GM12878 (cell line): ENCODE measurements around the gene KIAA1328. TPM values are rescaled to one million over a fixed set of nuclear protein-coding genes. Genes with fewer than 3 reads are reported as not detected.

ENCODE experiments used
- ATAC-seq: fragments of 200-7000 bp; cut with Tn5 transposase; 3 replicates; pipeline ENCODE4 v1.9.1; 2020; ENCODE audit warnings: mild to moderate bottlenecking, moderate library complexity
- BruUV-seq: library from RNA; stranded (reverse); fragments of 400-500 nt; replicated peaks from 2 replicates; lab custom pipeline; 2021; lab: Mats Ljungman, UMichigan
- CTCF ChIA-PET: fragments of 300-600 bp; sonication (Branson Sonifier 250); formaldehyde crosslinking; extraction: SDS; loops from one replicate; lab custom pipeline; 2021; ENCODE audit warnings: inconsistent platforms; lab: Yijun Ruan, JAX
- POLR2A ChIA-PET: fragments of 350-600 bp; formaldehyde crosslinking; extraction: SDS; loops from one replicate; lab custom pipeline; 2021; ENCODE audit warnings: inconsistent platforms; lab: Charles Lee
- RAD21 ChIA-PET: fragments of 300-600 bp; sonication (Branson Sonifier 250); formaldehyde crosslinking; loops from one replicate; lab custom pipeline; 2023; ENCODE audit warnings: antibody characterized with exemption; ENCODE audit not compliant: unreplicated experiment; lab: Charles Lee
- SMC1A ChIA-PET: fragments of 300-600 bp; sonication (Branson Sonifier 250); formaldehyde crosslinking; loops from one replicate; lab custom pipeline; 2023; ENCODE audit not compliant: unreplicated experiment, uncharacterized antibody; lab: Charles Lee
- DNase-seq: peaks from one replicate; pipeline ENCODE4 v3.0.0-alpha.2; 2011; ENCODE audit warnings: low read depth, low spot score
- FAIRE-seq: peaks from 3 replicates; lab custom pipeline; 2011; peaks lifted over from hg19 to GRCh38; lab: Jason Lieb, UNC
- H2AFZ ChIP-seq: 2 replicates; pipeline ENCODE4 v1.6.0; 2011; ENCODE audit warnings: low read depth, low read length, control low read depth; ENCODE audit not compliant: control insufficient read depth
- H3K27ac ChIP-seq: 2 replicates; pipeline ENCODE4 v1.5.1; 2011; ENCODE audit warnings: control low read depth; ENCODE audit not compliant: control insufficient read depth, insufficient read depth
- H3K27me3 ChIP-seq, 2 experiments: replicated peaks in 1 of 2; 2 replicates each; pipeline versions ENCODE4 v1.6.0 to v1.6.1; 2011; ENCODE audit warnings: low read length in 1 of 2; ENCODE audit not compliant: control insufficient read depth in 2 of 2, insufficient read depth in 2 of 2
- H3K36me3 ChIP-seq, 2 experiments: 2 replicates each; pipeline ENCODE4 v1.5.1; 2011; ENCODE audit warnings: low read length in 1 of 2; ENCODE audit not compliant: control insufficient read depth in 2 of 2, insufficient read depth in 2 of 2
- H3K4me1 ChIP-seq: 2 replicates; pipeline ENCODE4 v1.6.1; 2011; ENCODE audit warnings: mild to moderate bottlenecking, low read length, moderate library complexity, mixed read lengths; ENCODE audit not compliant: control insufficient read depth, insufficient read depth
- H3K4me2 ChIP-seq: 2 replicates; pipeline ENCODE4 v1.6.0; 2011; ENCODE audit warnings: control low read depth; ENCODE audit not compliant: control insufficient read depth, insufficient read depth
- H3K4me3 ChIP-seq: fragments of 200-600 bp; sonication (generic); 2 replicates; pipeline ENCODE4 v1.5.1; 2016
- H3K79me2 ChIP-seq: 2 replicates; pipeline ENCODE4 v1.6.0; 2011; ENCODE audit warnings: low read length; ENCODE audit not compliant: control insufficient read depth, insufficient read depth
- H3K9ac ChIP-seq: 2 replicates; pipeline ENCODE4 v1.8.0; 2011; ENCODE audit warnings: low read length, control low read depth, mixed read lengths; ENCODE audit not compliant: control insufficient read depth, insufficient read depth
- H3K9me3 ChIP-seq: replicated peaks from 3 replicates; pipeline ENCODE4 v1.5.1; 2011; ENCODE audit warnings: mild to moderate bottlenecking, low read length; ENCODE audit not compliant: control insufficient read depth, insufficient read depth
- H4K20me1 ChIP-seq: 2 replicates; pipeline ENCODE4 v1.6.0; 2011; ENCODE audit not compliant: control insufficient read depth, insufficient read depth
- E2F4 ChIP-seq: IDR thresholded peaks from 2 replicates; pipeline ENCODE4 v1.6.1; 2012; ENCODE audit warnings: low read depth, low read length, improper control_type of control experiment
- JUNB ChIP-seq: IDR thresholded peaks from 2 replicates; pipeline ENCODE4 v1.6.1; 2016; ENCODE audit warnings: antibody characterized with exemption, mild to moderate bottlenecking
- KDM1A ChIP-seq: fragments of 200-600 bp; sonication (generic); IDR thresholded peaks from 2 replicates; pipeline ENCODE4 v1.6.1; 2016; ENCODE audit warnings: borderline replicate concordance
- MTA2 ChIP-seq: fragments of 450-650 bp; IDR thresholded peaks from 2 replicates; pipeline ENCODE4 v1.6.1; 2016; ENCODE audit warnings: low read depth, mild to moderate bottlenecking, moderate library complexity
- MYC ChIP-seq: IDR thresholded peaks from 2 replicates; pipeline ENCODE4 v1.6.1; 2011; ENCODE audit warnings: mild to moderate bottlenecking, low read length, moderate library complexity, inconsistent platforms; ENCODE audit not compliant: insufficient read depth, insufficient replicate concordance, insufficient read length, severe bottlenecking
- PKNOX1 ChIP-seq: fragments of 450-650 bp; IDR thresholded peaks from 2 replicates; pipeline ENCODE4 v1.6.1; 2016; ENCODE audit warnings: mild to moderate bottlenecking
- YBX1 ChIP-seq: fragments of 450-650 bp; IDR thresholded peaks from 2 replicates; pipeline ENCODE4 v1.6.1; 2016; ENCODE audit warnings: antibody characterized with exemption
- WGBS: methylation state at CpG from one replicate; pipeline ENCODE4 v1.1.6; 2016; ENCODE audit warnings: low lambda C conversion rate; ENCODE audit not compliant: insufficient replicate concordance, insufficient coverage; ENCODE audit errors: missing lambda C conversion rate; 5-methylcytosine and 5-hydroxymethylcytosine counted together
- in situ Hi-C: fragments of 300-500 bp; cut with MboI; formaldehyde crosslinking; loops from 9 replicates; pipeline ENCODE4 v1.14.3; 2018; ENCODE audit warnings: mixed read lengths
- intact Hi-C: fragments of 100-400 bp; cut with micrococcal nuclease; formaldehyde crosslinking; loops from one replicate; pipeline ENCODE4 v1.14.2; 2022; ENCODE audit not compliant: unreplicated experiment
- polyA plus RNA-seq, 11 experiments: library from polyadenylated mRNA; depleted of rRNA in 4 of 11; unstranded in 6 of 11; stranded (reverse) in 5 of 11; fragments of >200 nt; fragmentation: Nextera tagmentation in 4 of 11; fragmentation: Illumina TruSeq in 1 of 11; extraction: Ambion mirVana in 4 of 11; extraction: Trizol in 1 of 11; gene quantifications; 1 replicate in 1 of 11; 2 replicates in 10 of 11; pipeline versions ENCODE4 v1.2.1 to v1.2.3, GENCODE V29; 2011 to 2016; ENCODE audit warnings: inconsistent platforms in 2 of 11, missing spikeins in 2 of 11, low read depth in 1 of 11
- total RNA-seq, 4 experiments: library from RNA; depleted of rRNA in 3 of 4; stranded (reverse); fragments of >200 nt in 3 of 4; fragmentation: Illumina TruSeq in 1 of 4; extraction: Trizol in 1 of 4; gene quantifications; 2 replicates each; pipeline versions ENCODE4 v1.2.1 to v1.2.3, GENCODE V29; 2013 to 2021
- TF ChIP-seq, protein P1 (sequence below): fragments of 450-650 bp; IDR thresholded peaks from 2 replicates; pipeline ENCODE4 v1.6.1; 2017; ENCODE audit warnings: borderline replicate concordance

Gene KIAA1328
- total and polyA plus RNA-seq, 10 of the 15 experiments (the other 5 are each of a cell fraction or from before 2014, with no cell fraction given), result 3.1 to 7.1 (median 4.6) TPM

DNA sequence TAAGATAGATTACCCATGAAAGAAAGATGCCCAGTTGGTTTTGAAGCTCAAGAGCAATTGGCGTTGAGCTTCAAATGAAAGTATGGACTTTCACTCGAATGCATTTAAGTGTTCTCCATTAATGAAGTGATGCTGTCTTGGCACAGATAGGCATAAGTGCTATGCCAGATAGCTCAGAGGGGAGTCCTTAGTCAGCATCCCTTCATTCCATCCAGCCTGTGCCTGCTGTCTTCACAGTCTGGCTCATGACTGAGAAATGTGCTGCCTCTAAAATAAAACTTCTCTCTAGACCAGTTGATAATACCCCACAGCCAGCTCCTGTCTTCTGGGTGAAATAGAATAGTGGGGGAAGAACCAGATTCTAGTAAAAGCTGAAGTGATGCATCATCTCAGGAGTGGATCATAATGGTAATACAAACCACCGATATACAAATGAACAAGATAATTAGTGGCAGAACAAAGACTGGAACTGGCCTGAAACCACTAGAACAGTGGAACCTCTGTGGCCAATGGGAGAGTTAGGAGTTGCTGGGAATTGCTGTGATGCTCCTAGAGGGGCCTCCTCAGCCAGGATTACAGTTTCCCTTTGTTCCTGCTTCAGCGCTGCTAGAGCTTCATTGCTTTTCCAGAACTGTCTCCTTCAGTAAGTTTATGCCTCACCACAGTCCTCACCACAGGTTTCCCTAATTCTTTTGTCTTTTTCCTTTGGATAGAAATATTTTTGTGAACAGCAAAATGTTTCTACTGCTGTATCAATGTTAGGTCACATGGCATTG lies 359.3 kb downstream of the KIAA1328 start:
- in situ Hi-C loops, result no loop called here
- CTCF ChIA-PET, result no interaction called here
- ATAC-seq, result peak; percentile 50; the same call in 2 of the 3 replicates

More for the DNA sequence above, 359.3 kb downstream of the KIAA1328 start:
- TF ChIP-seq KDM1A (no peak), MYC (no peak), JUNB (no peak), YBX1 (no peak), E2F4 (no peak), MTA2 (0 out of 2 replicates have a peak, but pooled peaks have one; percentile 19), PKNOX1 (no peak)
- TF ChIP-seq, protein P1, sequence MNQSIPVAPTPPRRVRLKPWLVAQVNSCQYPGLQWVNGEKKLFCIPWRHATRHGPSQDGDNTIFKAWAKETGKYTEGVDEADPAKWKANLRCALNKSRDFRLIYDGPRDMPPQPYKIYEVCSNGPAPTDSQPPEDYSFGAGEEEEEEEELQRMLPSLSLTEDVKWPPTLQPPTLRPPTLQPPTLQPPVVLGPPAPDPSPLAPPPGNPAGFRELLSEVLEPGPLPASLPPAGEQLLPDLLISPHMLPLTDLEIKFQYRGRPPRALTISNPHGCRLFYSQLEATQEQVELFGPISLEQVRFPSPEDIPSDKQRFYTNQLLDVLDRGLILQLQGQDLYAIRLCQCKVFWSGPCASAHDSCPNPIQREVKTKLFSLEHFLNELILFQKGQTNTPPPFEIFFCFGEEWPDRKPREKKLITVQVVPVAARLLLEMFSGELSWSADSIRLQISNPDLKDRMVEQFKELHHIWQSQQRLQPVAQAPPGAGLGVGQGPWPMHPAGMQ, result no peak
- TF ChIP-seq, all 136 proteins: peak for 1
- RAD21 ChIA-PET, result no interaction called here
- no peaks in the 10 kb centered on the region for H3K27me3 ChIP-seq
- no peak overlapping the region for H3K9ac ChIP-seq
- H3K36me3 ChIP-seq, result no peaks in the 10 kb centered on the region
- H3K4me3 ChIP-seq, result no peak overlapping the region
- POLR2A ChIA-PET, result no interaction called here
- SMC1A ChIA-PET, result no interaction called here
- H4K20me1 ChIP-seq, result no peaks in the 10 kb centered on the region
- no peaks in the 10 kb centered on the region for H3K9me3 ChIP-seq
- FAIRE-seq, result no peak
- no peak overlapping the region for H3K27ac ChIP-seq
- H3K4me1 ChIP-seq, result no peaks in the 10 kb centered on the region
- BruUV-seq, result no TSS peak
- no peak overlapping the region for H3K4me2 ChIP-seq
- no peaks in the 10 kb centered on the region for H3K79me2 ChIP-seq
- WGBS, result 71% methylated on average over 4 of the region's 4 CpGs
- no peak for DNase-seq
- intact Hi-C loops, result no loop called here
- no peak overlapping the region for H2AFZ ChIP-seq
